Keratinocyte (primary cell): ENCODE measurements around the gene DNAJB2. TPM values are rescaled to one million over a fixed set of nuclear protein-coding genes. Genes with fewer than 3 reads are reported as not detected.

Experiments
- DNase-seq: peaks from one replicate; pipeline ENCODE4 v3.0.0-alpha.2; 2011; ENCODE audit warnings: low read depth, missing footprints, low spot score
- FAIRE-seq: peaks from 2 replicates; lab custom pipeline; 2011; peaks lifted over from hg19 to GRCh38; lab: Jason Lieb, UNC
- H2AFZ ChIP-seq: 2 replicates; pipeline ENCODE4 v1.6.0; 2012; ENCODE audit warnings: low read length, control low read depth, inconsistent platforms; ENCODE audit not compliant: control insufficient read depth
- H3K27ac ChIP-seq: 2 replicates; pipeline ENCODE4 v1.5.1; 2011; ENCODE audit warnings: low read length; ENCODE audit not compliant: control insufficient read depth, insufficient read depth
- H3K27me3 ChIP-seq: 3 replicates; pipeline ENCODE4 v1.6.0; 2011; ENCODE audit warnings: low read length; ENCODE audit not compliant: control insufficient read depth, insufficient read depth; ENCODE audit errors: extremely low read depth
- H3K36me3 ChIP-seq, 2 experiments: 2 replicates in 1 of 2; 3 replicates in 1 of 2; pipeline ENCODE4 v1.5.1; 2011; ENCODE audit warnings: low read length in 2 of 2, mild to moderate bottlenecking in 1 of 2; ENCODE audit not compliant: control insufficient read depth in 2 of 2, insufficient read depth in 2 of 2; ENCODE audit errors: extremely low read depth in 1 of 2
- H3K4me1 ChIP-seq: 3 replicates; pipeline ENCODE4 v1.5.1; 2011; ENCODE audit warnings: low read length; ENCODE audit not compliant: control insufficient read depth, insufficient read depth; ENCODE audit errors: extremely low read depth
- H3K4me2 ChIP-seq: 3 replicates; pipeline ENCODE4 v1.6.0; 2011; ENCODE audit warnings: low read depth, low read length; ENCODE audit not compliant: control insufficient read depth, insufficient read depth; ENCODE audit errors: extremely low read depth
- H3K4me3 ChIP-seq, 3 experiments: fragments of 200-600 bp in 1 of 3; sonication (generic) in 1 of 3; 2 replicates in 2 of 3; 3 replicates in 1 of 3; pipeline ENCODE4 v1.5.1; 2011 to 2016; ENCODE audit warnings: low read length in 3 of 3, mild to moderate bottlenecking in 3 of 3, control low read depth in 2 of 3, inconsistent platforms in 1 of 3, low read depth in 1 of 3, mixed read lengths in 1 of 3, mixed run types in 1 of 3, moderate library complexity in 1 of 3; ENCODE audit not compliant: control insufficient read depth in 2 of 3, insufficient read depth in 2 of 3; ENCODE audit errors: extremely low read depth in 1 of 3
- H3K79me2 ChIP-seq: 2 replicates; pipeline ENCODE4 v1.6.0; 2012; ENCODE audit warnings: low read length; ENCODE audit not compliant: control insufficient read depth, insufficient read depth
- H3K9ac ChIP-seq: 3 replicates; pipeline ENCODE4 v1.6.0; 2011; ENCODE audit warnings: low read length; ENCODE audit not compliant: control insufficient read depth, insufficient read depth; ENCODE audit errors: extremely low read depth
- H3K9me1 ChIP-seq: 3 replicates; pipeline ENCODE4 v1.6.0; 2011; ENCODE audit warnings: low read length; ENCODE audit not compliant: control insufficient read depth, insufficient read depth; ENCODE audit errors: extremely low read depth
- H3K9me3 ChIP-seq: 2 replicates; pipeline ENCODE4 v1.5.1; 2012; ENCODE audit warnings: low read depth, low read length; ENCODE audit not compliant: control insufficient read depth
- H4K20me1 ChIP-seq: 3 replicates; pipeline ENCODE4 v1.6.0; 2011; ENCODE audit warnings: low read length; ENCODE audit not compliant: control insufficient read depth, insufficient read depth; ENCODE audit errors: extremely low read depth
- EZH2 ChIP-seq: IDR thresholded peaks from one replicate; pipeline ENCODE4 v1.6.1; 2012; ENCODE audit warnings: inconsistent platforms, mild to moderate bottlenecking, low read length, moderate library complexity
- dilution Hi-C: fragments of 300-500 bp; cut with MboI; formaldehyde crosslinking; loops from one replicate; pipeline ENCODE4 v1.7.0; 2020; ENCODE audit warnings: low sequenced_read_pairs; ENCODE audit not compliant: extremely low pct_ligation_motif_present
- polyA plus RNA-seq, 5 experiments: library from polyadenylated mRNA; depleted of rRNA in 3 of 5; stranded (reverse) in 3 of 5; stranded (forward) in 1 of 5; unstranded in 1 of 5; fragments of >200 nt; gene quantifications; 1 replicate in 1 of 5; 2 replicates in 3 of 5; 3 replicates in 1 of 5; pipeline versions ENCODE4 v1.2.1 to v1.2.3, GENCODE V29; 2011 to 2012; ENCODE audit warnings: missing spikeins in 2 of 5, low read depth in 1 of 5, low replicate concordance in 1 of 5
- TF ChIP-seq, protein P1 (sequence below), 3 experiments: IDR thresholded peaks in 1 of 3; conservative IDR thresholded peaks in 1 of 3; optimal IDR thresholded peaks in 1 of 3; 2 replicates in 2 of 3; 3 replicates in 1 of 3; pipeline versions ENCODE3 to v1.5.1; 2011; ENCODE audit warnings: low read length in 3 of 3, mild to moderate bottlenecking in 3 of 3, moderate library complexity in 2 of 3, control low read depth in 1 of 3, inconsistent platforms in 1 of 3; ENCODE audit not compliant: insufficient read depth in 2 of 3; ENCODE audit errors: extremely low read depth in 1 of 3

DNAJB2 gene
- polyA plus RNA-seq, 1 donor (not counting 4 experiments of a cell fraction or from before 2014, with no cell fraction given), result 51.7 TPM

GRCh38 chr2:219245899-219246230, 33.3 kb upstream of the DNAJB2 start:
- Histone ChIP-seq H3K9me3 (no peaks in the 10 kb centered on the region), H3K27ac (peak overlapping the region; percentile 91), H3K9ac (peak overlapping the region; percentile 94), H4K20me1 (peaks cover 5% of the 10 kb centered on the region), H3K79me2 (peaks cover 32% of the 10 kb centered on the region), H3K27me3 (no peaks in the 10 kb centered on the region), H3K4me2 (peak overlapping the region; percentile 98), H3K4me3 (peak overlapping the region; percentile 72 to 94 (median 92)), H3K36me3 (peaks cover 20 to 25% of the 10 kb centered on the region in 2 experiments), H3K4me1 (peaks cover 51% of the 10 kb centered on the region), H3K9me1 (no peaks in the 10 kb centered on the region), H2AFZ (no peak overlapping the region)
- peak; percentile 9 for FAIRE-seq
- DNase-seq, result no peak
- dilution Hi-C loops, result no loop called here
- TF ChIP-seq, protein P1, sequence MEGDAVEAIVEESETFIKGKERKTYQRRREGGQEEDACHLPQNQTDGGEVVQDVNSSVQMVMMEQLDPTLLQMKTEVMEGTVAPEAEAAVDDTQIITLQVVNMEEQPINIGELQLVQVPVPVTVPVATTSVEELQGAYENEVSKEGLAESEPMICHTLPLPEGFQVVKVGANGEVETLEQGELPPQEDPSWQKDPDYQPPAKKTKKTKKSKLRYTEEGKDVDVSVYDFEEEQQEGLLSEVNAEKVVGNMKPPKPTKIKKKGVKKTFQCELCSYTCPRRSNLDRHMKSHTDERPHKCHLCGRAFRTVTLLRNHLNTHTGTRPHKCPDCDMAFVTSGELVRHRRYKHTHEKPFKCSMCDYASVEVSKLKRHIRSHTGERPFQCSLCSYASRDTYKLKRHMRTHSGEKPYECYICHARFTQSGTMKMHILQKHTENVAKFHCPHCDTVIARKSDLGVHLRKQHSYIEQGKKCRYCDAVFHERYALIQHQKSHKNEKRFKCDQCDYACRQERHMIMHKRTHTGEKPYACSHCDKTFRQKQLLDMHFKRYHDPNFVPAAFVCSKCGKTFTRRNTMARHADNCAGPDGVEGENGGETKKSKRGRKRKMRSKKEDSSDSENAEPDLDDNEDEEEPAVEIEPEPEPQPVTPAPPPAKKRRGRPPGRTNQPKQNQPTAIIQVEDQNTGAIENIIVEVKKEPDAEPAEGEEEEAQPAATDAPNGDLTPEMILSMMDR (optimal IDR thresholded peaks at IDR 0.05 in 1 of 3, IDR thresholded peaks at IDR 0.05 in 1 of 3, conservative IDR thresholded peaks at IDR 0.05 in 1 of 3; ENCODE audit: extremely low read depth in 1 of 3, insufficient read depth in 2 of 3, low read length in 3 of 3), result no peak
- TF ChIP-seq EZH2, result no peak

DNA sequence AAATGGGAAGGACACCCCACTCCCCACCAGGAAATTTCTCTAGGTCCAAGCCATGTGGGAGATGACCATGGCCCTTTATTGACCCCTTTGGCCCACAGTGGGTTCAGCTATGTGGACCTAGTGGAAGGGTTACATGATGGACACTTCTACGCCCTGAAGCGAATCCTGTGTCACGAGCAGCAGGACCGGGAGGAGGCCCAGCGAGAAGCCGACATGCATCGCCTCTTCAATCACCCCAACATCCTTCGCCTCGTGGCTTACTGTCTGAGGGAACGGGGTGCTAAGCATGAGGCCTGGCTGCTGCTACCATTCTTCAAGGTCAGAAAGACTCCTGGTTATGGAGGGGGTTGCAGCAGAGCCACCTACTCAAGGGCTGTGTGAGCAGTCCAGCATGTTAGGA, 32.6 kb upstream of the DNAJB2 start:
- peaks cover 39% of the 10 kb centered on the region for H3K79me2 ChIP-seq
- dilution Hi-C loops, result no loop called here
- peak overlapping the region; percentile 98 for H3K4me2 ChIP-seq

More for the DNA sequence above, 32.6 kb upstream of the DNAJB2 start:
- H3K9ac ChIP-seq, result no peak overlapping the region
- DNase-seq, result no peak
- no peak overlapping the region for H3K27ac ChIP-seq
- peaks cover 26 to 32% of the 10 kb centered on the region in 2 experiments for H3K36me3 ChIP-seq
- peaks cover 5% of the 10 kb centered on the region for H4K20me1 ChIP-seq
- H3K9me1 ChIP-seq, result no peaks in the 10 kb centered on the region
- H3K4me3 ChIP-seq, result no peak overlapping the region
- H3K4me1 ChIP-seq, result peaks cover 58% of the 10 kb centered on the region
- no peak for FAIRE-seq
- H3K27me3 ChIP-seq, result no peaks in the 10 kb centered on the region
- no peak overlapping the region for H2AFZ ChIP-seq
- TF ChIP-seq EZH2, result no peak
- TF ChIP-seq, protein P1 (optimal IDR thresholded peaks at IDR 0.05 in 1 of 3, IDR thresholded peaks at IDR 0.05 in 1 of 3, conservative IDR thresholded peaks at IDR 0.05 in 1 of 3; ENCODE audit: extremely low read depth in 1 of 3, insufficient read depth in 2 of 3, low read length in 3 of 3), result no peak
- H3K9me3 ChIP-seq, result no peaks in the 10 kb centered on the region
